Esophagus squamous epithelium (tissue), 4 donors: ENCODE data around the gene GOLGA6D.

Source experiments
- CTCF ChIP-seq, 6 experiments: fragments of 450-650 bp in 4 of 6; fragments of 200-600 bp in 2 of 6; sonication (generic) in 2 of 6; IDR thresholded peaks; one replicate each; pipeline ENCODE4 v1.5.1; 2016 to 2019; ENCODE audit warnings: antibody characterized with exemption in 6 of 6, mild to moderate bottlenecking in 4 of 6, moderate library complexity in 4 of 6
- POLR2A ChIP-seq, 4 donors: fragments of 450-650 bp; IDR thresholded peaks; one replicate each; pipeline ENCODE4 v1.6.1; 2017; ENCODE audit warnings: antibody characterized with exemption in 4 of 4, mild to moderate bottlenecking in 4 of 4, moderate library complexity in 3 of 4

GRCh38 chr15:75335705-75336355, 53.2 kb downstream of the GOLGA6D start, which contains the start of gene COMMD4:
- TF ChIP-seq POLR2A (IDR thresholded peaks at IDR 0.05): no peak
- TF ChIP-seq CTCF (IDR thresholded peaks at IDR 0.05): peak in 2 of 6 experiments; percentile 14 to 23
